Gastroesophageal sphincter (tissue), 3 donors: ENCODE results near the gene TNIP1.

ENCODE experiments used
- CTCF ChIP-seq, 4 experiments: fragments of 200-600 bp in 2 of 4; fragments of 450-650 bp in 2 of 4; sonication (generic) in 1 of 4; IDR thresholded peaks; one replicate each; pipeline ENCODE4 v1.5.1; 2017 to 2019; ENCODE audit warnings: antibody characterized with exemption in 4 of 4, mild to moderate bottlenecking in 2 of 4, moderate library complexity in 2 of 4
- EP300 ChIP-seq: sonication (generic); formaldehyde crosslinking; IDR thresholded peaks from one replicate; pipeline ENCODE4 v1.6.1; 2017; ENCODE audit warnings: antibody characterized with exemption, mild to moderate bottlenecking
- POLR2A ChIP-seq, 2 donors: fragments of 450-650 bp; IDR thresholded peaks; one replicate each; pipeline ENCODE4 v1.6.1; 2017; ENCODE audit warnings: antibody characterized with exemption in 2 of 2, mild to moderate bottlenecking in 2 of 2, moderate library complexity in 1 of 2

- TF ChIP-seq EP300 (no peak), CTCF (IDR thresholded peaks at IDR 0.05) (no peak), POLR2A (IDR thresholded peaks at IDR 0.05) (no peak)
Measured at GRCh38 chr5:151002681-151003502, 77.9 kb downstream of the TNIP1 start.
